ENCODE results near the gene TMEM255B.

- no peak for TF ChIP-seq CTCF (IDR thresholded peaks at IDR 0.05)
- TF ChIP-seq POLR2A (IDR thresholded peaks at IDR 0.05) = no peak
- TF ChIP-seq POLR2AphosphoS5 (IDR thresholded peaks at IDR 0.05) = no peak
- TF ChIP-seq EP300 (IDR thresholded peaks at IDR 0.05) = no peak
Measured at GRCh38 chr13:113735750-113736149, 23.3 kb upstream of the TMEM255B start.

Data from upper lobe of left lung (tissue), 4 donors.